CD14-positive monocyte (primary cell): Measurements from ENCODE around the gene HLA-DPA1. TPM values are rescaled to one million over a fixed set of nuclear protein-coding genes. Genes with fewer than 3 reads are reported as not detected.
A peak's percentile ranks its signal among the peaks of the same experiment; 100 is the strongest.

Source experiments
- DNase-seq, 3 donors: peaks; one replicate each; pipeline ENCODE4 v3.0.0-alpha.2; 2011 to 2022
- H2AFZ ChIP-seq: 2 replicates; pipeline ENCODE4 v1.6.0; 2012; ENCODE audit warnings: mild to moderate bottlenecking, low read depth, low read length, inconsistent platforms; ENCODE audit not compliant: insufficient read depth, poor library complexity, severe bottlenecking
- H3K27ac ChIP-seq, 2 donors: 1 replicate in 1 of 2; 2 replicates in 1 of 2; pipeline ENCODE4 v1.5.1; 2012 to 2013; ENCODE audit warnings: low read length in 2 of 2, control low read depth in 1 of 2, inconsistent platforms in 1 of 2, low read depth in 1 of 2, mild to moderate bottlenecking in 1 of 2
- H3K27me3 ChIP-seq, 2 donors: one replicate each; pipeline versions ENCODE4 v1.6.0 to v1.6.1; 2011 to 2013; ENCODE audit warnings: low read length in 2 of 2; ENCODE audit not compliant: control insufficient read depth in 2 of 2, insufficient read depth in 2 of 2
- H3K36me3 ChIP-seq, 2 donors: replicated peaks in 1 of 2; 1 replicate in 1 of 2; 2 replicates in 1 of 2; pipeline versions ENCODE4 v1.5.1 to v1.6.1; 2012 to 2013; ENCODE audit warnings: low read length in 2 of 2, control low read depth in 1 of 2, inconsistent platforms in 1 of 2, mild to moderate bottlenecking in 1 of 2; ENCODE audit not compliant: insufficient read depth in 2 of 2, control insufficient read depth in 1 of 2
- H3K4me1 ChIP-seq, 2 donors: 1 replicate in 1 of 2; 2 replicates in 1 of 2; pipeline versions ENCODE4 v1.5.1 to v1.6.1; 2012 to 2013; ENCODE audit warnings: low read length in 2 of 2, control low read depth in 1 of 2, inconsistent platforms in 1 of 2, mild to moderate bottlenecking in 1 of 2, moderate library complexity in 1 of 2; ENCODE audit not compliant: insufficient read depth in 2 of 2, control insufficient read depth in 1 of 2
- H3K4me2 ChIP-seq: replicated peaks from 2 replicates; pipeline ENCODE3; 2012; ENCODE audit warnings: low read length, moderate library complexity, mild to moderate bottlenecking; ENCODE audit not compliant: poor library complexity, severe bottlenecking; ENCODE audit errors: extremely low read depth
- H3K4me3 ChIP-seq, 3 experiments: fragments of 200-600 bp in 1 of 3; sonication (generic) in 1 of 3; replicated peaks in 1 of 3; 1 replicate in 2 of 3; 2 replicates in 1 of 3; pipeline ENCODE4 v1.5.1; 2011 to 2013; ENCODE audit warnings: low read length in 3 of 3, mild to moderate bottlenecking in 3 of 3, control low read depth in 2 of 3, low read depth in 2 of 3, inconsistent platforms in 1 of 3, moderate library complexity in 1 of 3
- H3K79me2 ChIP-seq: 2 replicates; pipeline ENCODE4 v1.6.0; 2012; ENCODE audit warnings: mild to moderate bottlenecking, control low read depth, inconsistent platforms, low read length, moderate library complexity; ENCODE audit not compliant: insufficient read depth
- H3K9ac ChIP-seq: 2 replicates; pipeline ENCODE4 v1.6.0; 2017; ENCODE audit warnings: low read length, mild to moderate bottlenecking; ENCODE audit not compliant: insufficient read depth, poor library complexity, severe bottlenecking
- H3K9me3 ChIP-seq, 2 donors: replicated peaks in 1 of 2; 1 replicate in 1 of 2; 2 replicates in 1 of 2; pipeline versions ENCODE4 v1.5.1 to v1.6.1; 2012 to 2013; ENCODE audit warnings: low read length in 2 of 2, control low read depth in 1 of 2; ENCODE audit not compliant: control insufficient read depth in 1 of 2, insufficient read depth in 1 of 2
- H4K20me1 ChIP-seq: 2 replicates; pipeline ENCODE4 v1.6.0; 2012; ENCODE audit warnings: mild to moderate bottlenecking, low read length, control low read depth, moderate library complexity; ENCODE audit not compliant: insufficient read depth
- H3K27ac Mint-ChIP-seq, 7 donors: one replicate each; pipeline ENCODE4 v1.8.0; 2020; ENCODE audit warnings: mild to moderate bottlenecking in 7 of 7, mixed read lengths in 7 of 7, moderate library complexity in 6 of 7, inconsistent platforms in 2 of 7
- H3K27me3 Mint-ChIP-seq, 3 donors: one replicate each; pipeline ENCODE4 v1.8.0; 2021 to 2022; ENCODE audit warnings: low read depth in 3 of 3, mild to moderate bottlenecking in 3 of 3, mixed read lengths in 3 of 3, moderate library complexity in 3 of 3, inconsistent platforms in 1 of 3
- H3K36me3 Mint-ChIP-seq, 2 donors: one replicate each; pipeline ENCODE4 v1.8.0; 2020; ENCODE audit warnings: mixed read lengths in 2 of 2, inconsistent platforms in 1 of 2, mild to moderate bottlenecking in 1 of 2
- H3K4me1 Mint-ChIP-seq: one replicate; pipeline ENCODE4 v1.8.0; 2020; ENCODE audit warnings: mild to moderate bottlenecking, mixed read lengths
- H3K4me3 Mint-ChIP-seq, 2 donors: one replicate each; pipeline ENCODE4 v1.8.0; 2020; ENCODE audit warnings: mild to moderate bottlenecking in 2 of 2, mixed read lengths in 2 of 2, moderate library complexity in 1 of 2
- H3K9me3 Mint-ChIP-seq, 7 donors: one replicate each; pipeline ENCODE4 v1.8.0; 2020 to 2022; ENCODE audit warnings: mixed read lengths in 7 of 7, mild to moderate bottlenecking in 6 of 7, moderate library complexity in 6 of 7, inconsistent platforms in 2 of 7
- WGBS: methylation state at CpG from one replicate; pipeline ENCODE4 v1.1.5; 2013; ENCODE audit warnings: missing lambda C conversion rate; ENCODE audit not compliant: insufficient coverage; 5-methylcytosine and 5-hydroxymethylcytosine counted together
- intact Hi-C, 2 donors: fragments of 100-400 bp; cut with micrococcal nuclease; formaldehyde crosslinking; loops; one replicate each; pipeline versions ENCODE4 v1.15.0 to v1.15.1; 2023
- polyA plus RNA-seq, 3 donors: library from polyadenylated mRNA; depleted of rRNA in 1 of 3; unstranded in 2 of 3; stranded (reverse) in 1 of 3; fragments of 300-500 nt in 2 of 3; fragments of >200 nt in 1 of 3; fragmentation: Illumina TruSeq in 2 of 3; gene quantifications; 1 replicate in 2 of 3; 2 replicates in 1 of 3; pipeline ENCODE4 v1.2.3, GENCODE V29; 2012 to 2021
- TF ChIP-seq, protein P1 (sequence below): fragments of 200-600 bp; IDR thresholded peaks from one replicate; pipeline ENCODE4 v1.8.0; 2022; ENCODE audit warnings: antibody characterized with exemption, mild to moderate bottlenecking

Gene HLA-DPA1
- polyA plus RNA-seq, 3 donors = 578 to 1,024 (median 796) TPM

DNA sequence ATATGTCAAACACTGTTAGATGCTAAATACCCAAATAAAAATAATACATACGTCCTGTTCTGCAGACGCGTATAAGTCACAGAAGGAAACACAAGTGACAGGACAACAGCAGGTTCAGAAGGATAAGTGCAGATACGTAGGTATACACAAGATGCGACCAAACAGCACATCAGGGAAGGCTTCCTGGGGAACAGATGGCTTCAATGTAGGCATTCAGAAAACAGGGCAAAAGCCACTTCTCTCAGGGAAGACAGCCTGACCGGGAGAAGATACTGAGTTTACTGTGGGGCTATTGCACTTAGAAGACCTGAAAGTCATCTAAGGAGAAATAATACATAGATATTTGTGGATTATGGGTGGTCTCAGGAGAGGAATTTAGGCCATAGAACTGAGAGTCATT, 1.9 kb downstream of the HLA-DPA1 start:
- peak overlapping the region; percentile 75 to 88 for H3K4me3 Mint-ChIP-seq
- TF ChIP-seq, protein P1, sequence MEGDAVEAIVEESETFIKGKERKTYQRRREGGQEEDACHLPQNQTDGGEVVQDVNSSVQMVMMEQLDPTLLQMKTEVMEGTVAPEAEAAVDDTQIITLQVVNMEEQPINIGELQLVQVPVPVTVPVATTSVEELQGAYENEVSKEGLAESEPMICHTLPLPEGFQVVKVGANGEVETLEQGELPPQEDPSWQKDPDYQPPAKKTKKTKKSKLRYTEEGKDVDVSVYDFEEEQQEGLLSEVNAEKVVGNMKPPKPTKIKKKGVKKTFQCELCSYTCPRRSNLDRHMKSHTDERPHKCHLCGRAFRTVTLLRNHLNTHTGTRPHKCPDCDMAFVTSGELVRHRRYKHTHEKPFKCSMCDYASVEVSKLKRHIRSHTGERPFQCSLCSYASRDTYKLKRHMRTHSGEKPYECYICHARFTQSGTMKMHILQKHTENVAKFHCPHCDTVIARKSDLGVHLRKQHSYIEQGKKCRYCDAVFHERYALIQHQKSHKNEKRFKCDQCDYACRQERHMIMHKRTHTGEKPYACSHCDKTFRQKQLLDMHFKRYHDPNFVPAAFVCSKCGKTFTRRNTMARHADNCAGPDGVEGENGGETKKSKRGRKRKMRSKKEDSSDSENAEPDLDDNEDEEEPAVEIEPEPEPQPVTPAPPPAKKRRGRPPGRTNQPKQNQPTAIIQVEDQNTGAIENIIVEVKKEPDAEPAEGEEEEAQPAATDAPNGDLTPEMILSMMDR = no peak
- peak overlapping the region; percentile 80 to 95 (median 86) for H3K4me3 ChIP-seq
- peaks cover 8% of the 10 kb centered on the region for H4K20me1 ChIP-seq
- WGBS = 19% methylated on average over 5 of the region's 6 CpGs
- peaks cover 56% of the 10 kb centered on the region for H3K79me2 ChIP-seq
- peak overlapping the region in 1 of 2 donors; percentile 88 for H3K27ac ChIP-seq
- peaks cover 66% of the 10 kb centered on the region for H3K4me1 Mint-ChIP-seq
- H3K4me2 ChIP-seq = peak overlapping the region; percentile 94
- H3K36me3 ChIP-seq = peaks cover 36 to 39% of the 10 kb centered on the region in 2 donors
- H3K4me1 ChIP-seq = peaks cover 48 to 60% of the 10 kb centered on the region in 2 donors
- H3K27me3 ChIP-seq = no peaks in the 10 kb centered on the region
- no peak overlapping the region for H2AFZ ChIP-seq
- no peak for DNase-seq
- intact Hi-C loops = loop anchor here in 1 of 2 donors (5.0 kb wide), 1 partner anchor 44 kb away; no protein-coding TSS in a partner anchor
- H3K27me3 Mint-ChIP-seq = no peaks in the 10 kb centered on the region
- peaks cover 0 to 15% (median 6%) of the 10 kb centered on the region in 7 donors for H3K9me3 Mint-ChIP-seq
- peaks cover 43 to 58% of the 10 kb centered on the region in 2 donors for H3K36me3 Mint-ChIP-seq
- peak overlapping the region in 6 of 7 donors; percentile 23 to 96 (median 92) for H3K27ac Mint-ChIP-seq
- H3K9ac ChIP-seq = peak overlapping the region; percentile 17
- H3K9me3 ChIP-seq = no peaks in the 10 kb centered on the region

DNA sequence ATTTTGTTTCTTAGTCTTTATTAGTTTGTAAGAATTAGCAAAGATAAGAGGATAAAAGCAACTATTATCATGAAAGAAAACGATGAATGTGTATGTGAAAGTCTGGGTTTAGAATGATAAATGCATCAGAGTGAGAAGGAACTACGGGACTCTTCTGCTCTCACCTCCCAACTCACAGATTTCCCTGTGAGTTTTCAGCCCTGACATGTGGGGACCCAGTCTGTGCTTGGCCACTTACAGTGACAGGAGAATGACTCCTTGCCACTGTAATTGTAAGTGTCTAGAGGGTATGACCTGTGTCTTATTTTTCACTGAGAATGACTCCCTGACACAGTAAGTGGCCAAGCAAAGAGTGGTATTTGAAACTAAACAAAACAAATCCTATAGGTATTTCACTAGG, 2.5 kb downstream of the HLA-DPA1 start:
- H3K27ac Mint-ChIP-seq = peak overlapping the region in 4 of 7 donors; percentile 23 to 94 (median 52)
- Histone ChIP-seq H3K27ac (peak overlapping the region in 1 of 2 donors; percentile 88), H3K4me3 (peak overlapping the region; percentile 80 to 95 (median 86)), H3K9ac (no peak overlapping the region), H3K36me3 (peaks cover 43 to 46% of the 10 kb centered on the region in 2 donors), H3K4me2 (peak overlapping the region; percentile 94), H3K4me1 (peaks cover 42 to 53% of the 10 kb centered on the region in 2 donors), H3K9me3 (no peaks in the 10 kb centered on the region), H3K27me3 (no peaks in the 10 kb centered on the region), H4K20me1 (peaks cover 8% of the 10 kb centered on the region), H3K79me2 (peaks cover 49% of the 10 kb centered on the region), H2AFZ (no peak overlapping the region)
- H3K4me3 Mint-ChIP-seq = peak overlapping the region; percentile 75 to 88
- no CpG with 5 or more reads among the region's 2 CpGs for WGBS
- H3K36me3 Mint-ChIP-seq = peaks cover 50 to 65% of the 10 kb centered on the region in 2 donors
- no peak for DNase-seq
- no peaks in the 10 kb centered on the region for H3K27me3 Mint-ChIP-seq
- TF ChIP-seq, protein P1 = no peak
- intact Hi-C loops = loop anchor here in 1 of 2 donors (5.0 kb wide), 1 partner anchor 44 kb away; no protein-coding TSS in a partner anchor
- H3K4me1 Mint-ChIP-seq = peaks cover 70% of the 10 kb centered on the region
- peaks cover 0 to 15% (median 6%) of the 10 kb centered on the region in 7 donors for H3K9me3 Mint-ChIP-seq
